22Rv1 (cell line): ENCODE data around the gene ARID4A.

Experiments used
- ZFX ChIP-seq: fragments of 450-650 bp; IDR thresholded peaks from 2 replicates; pipeline ENCODE4 v1.6.1; 2017; ENCODE audit warnings: antibody characterized with exemption, borderline replicate concordance
- TF ChIP-seq, protein P1 (sequence below): fragments of 450-650 bp; IDR thresholded peaks from 2 replicates; pipeline ENCODE4 v1.5.1; 2017; ENCODE audit warnings: mild to moderate bottlenecking

DNA sequence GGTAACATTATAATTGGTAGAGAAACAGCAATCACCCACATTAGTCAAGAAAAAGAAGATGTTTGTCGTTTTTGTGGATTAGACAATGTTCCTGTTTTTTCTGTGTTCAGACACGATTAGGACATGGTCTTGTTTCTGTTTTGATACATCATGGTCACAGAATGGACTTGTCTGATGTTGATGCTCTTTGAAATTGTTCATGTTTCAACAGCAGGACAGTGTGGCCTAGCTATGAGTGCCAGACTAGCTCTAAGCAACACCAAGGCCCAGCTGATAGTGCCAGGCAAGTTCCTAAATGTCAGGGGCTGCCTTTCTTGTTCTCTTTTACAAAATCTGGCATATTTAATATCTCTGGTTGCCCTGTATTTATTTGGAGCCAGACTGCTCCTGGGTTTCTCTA, 56.5 kb downstream of the ARID4A start:
- TF ChIP-seq, protein P1, sequence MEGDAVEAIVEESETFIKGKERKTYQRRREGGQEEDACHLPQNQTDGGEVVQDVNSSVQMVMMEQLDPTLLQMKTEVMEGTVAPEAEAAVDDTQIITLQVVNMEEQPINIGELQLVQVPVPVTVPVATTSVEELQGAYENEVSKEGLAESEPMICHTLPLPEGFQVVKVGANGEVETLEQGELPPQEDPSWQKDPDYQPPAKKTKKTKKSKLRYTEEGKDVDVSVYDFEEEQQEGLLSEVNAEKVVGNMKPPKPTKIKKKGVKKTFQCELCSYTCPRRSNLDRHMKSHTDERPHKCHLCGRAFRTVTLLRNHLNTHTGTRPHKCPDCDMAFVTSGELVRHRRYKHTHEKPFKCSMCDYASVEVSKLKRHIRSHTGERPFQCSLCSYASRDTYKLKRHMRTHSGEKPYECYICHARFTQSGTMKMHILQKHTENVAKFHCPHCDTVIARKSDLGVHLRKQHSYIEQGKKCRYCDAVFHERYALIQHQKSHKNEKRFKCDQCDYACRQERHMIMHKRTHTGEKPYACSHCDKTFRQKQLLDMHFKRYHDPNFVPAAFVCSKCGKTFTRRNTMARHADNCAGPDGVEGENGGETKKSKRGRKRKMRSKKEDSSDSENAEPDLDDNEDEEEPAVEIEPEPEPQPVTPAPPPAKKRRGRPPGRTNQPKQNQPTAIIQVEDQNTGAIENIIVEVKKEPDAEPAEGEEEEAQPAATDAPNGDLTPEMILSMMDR: no peak
- TF ChIP-seq ZFX: no peak
